Measurements from ENCODE around the gene FHIT.

FHIT gene

GRCh38 chr3:61015859-61016258 is 235.4 kb downstream of the FHIT start:
- POLR2A ChIA-PET (ENCODE audit: low non-redundant PET) = no interaction called here
- no peak for DNase-seq (ENCODE audit: low spot score)
- H3K27ac ChIP-seq = no peak overlapping the region
- CTCF ChIA-PET = no interaction called here
- TF ChIP-seq CTCF (conservative IDR thresholded peaks at IDR 0.05; ENCODE audit: low read depth) = no peak

DNA sequence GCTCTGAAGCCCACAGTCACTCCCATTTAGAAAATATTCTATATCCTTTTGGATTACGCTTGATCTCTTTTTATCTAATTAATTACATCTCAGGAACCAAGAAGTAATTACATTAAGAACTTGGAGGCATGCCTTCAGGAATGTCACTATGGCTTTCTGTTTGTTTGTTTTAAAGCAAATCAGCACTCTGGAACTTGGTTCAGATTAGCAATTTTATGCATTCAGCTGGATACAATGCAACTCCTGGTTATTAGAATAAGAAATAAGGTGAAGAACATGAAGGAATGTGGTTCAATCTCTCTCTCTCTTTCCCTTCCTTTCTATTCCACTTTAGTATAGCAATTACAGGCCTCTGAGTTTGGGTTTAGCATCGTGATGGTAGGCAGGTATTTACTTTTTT is 235.8 kb downstream of the FHIT start:
- no peak for TF ChIP-seq CTCF (conservative IDR thresholded peaks at IDR 0.05; ENCODE audit: low read depth)
- POLR2A ChIA-PET (ENCODE audit: low non-redundant PET) = no interaction called here
- no peak overlapping the region for H3K27ac ChIP-seq
- CTCF ChIA-PET = no interaction called here
- DNase-seq (ENCODE audit: low spot score) = no peak

DNA sequence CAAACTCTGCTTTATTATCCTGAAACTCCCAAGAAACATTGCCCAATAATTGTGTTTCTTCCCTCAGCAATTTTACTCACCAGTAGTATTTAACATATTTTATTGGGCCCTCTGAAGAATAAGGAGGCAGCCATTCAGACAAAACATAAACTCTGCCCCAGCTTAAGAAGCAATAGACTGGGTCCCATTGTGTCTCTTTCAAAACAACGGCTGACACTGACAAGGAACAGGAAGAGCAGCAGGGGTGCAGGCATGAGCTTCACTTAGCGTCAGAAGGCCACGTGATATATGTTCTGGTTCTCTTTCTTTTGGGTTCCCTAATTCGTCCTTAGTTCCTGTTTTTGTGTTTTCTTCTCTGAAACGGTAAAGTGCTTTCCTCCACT is 242.3 kb downstream of the FHIT start:
- no peak for DNase-seq (ENCODE audit: low spot score)
- TF ChIP-seq CTCF (conservative IDR thresholded peaks at IDR 0.05; ENCODE audit: low read depth) = no peak
- CTCF ChIA-PET = no interaction called here

GRCh38 chr3:61008153-61008997 is 242.9 kb downstream of the FHIT start:
- no peak for TF ChIP-seq CTCF (conservative IDR thresholded peaks at IDR 0.05; ENCODE audit: low read depth)
- no peak overlapping the region for H3K27ac ChIP-seq
- DNase-seq (ENCODE audit: low spot score) = no peak
- ChIA-PET CTCF (no interaction called here), POLR2A (ENCODE audit: low non-redundant PET) (no interaction called here)

More for the DNA sequence above, 242.3 kb downstream of the FHIT start:
- POLR2A ChIA-PET (ENCODE audit: low non-redundant PET) = no interaction called here
- no peak overlapping the region for H3K27ac ChIP-seq

DNA sequence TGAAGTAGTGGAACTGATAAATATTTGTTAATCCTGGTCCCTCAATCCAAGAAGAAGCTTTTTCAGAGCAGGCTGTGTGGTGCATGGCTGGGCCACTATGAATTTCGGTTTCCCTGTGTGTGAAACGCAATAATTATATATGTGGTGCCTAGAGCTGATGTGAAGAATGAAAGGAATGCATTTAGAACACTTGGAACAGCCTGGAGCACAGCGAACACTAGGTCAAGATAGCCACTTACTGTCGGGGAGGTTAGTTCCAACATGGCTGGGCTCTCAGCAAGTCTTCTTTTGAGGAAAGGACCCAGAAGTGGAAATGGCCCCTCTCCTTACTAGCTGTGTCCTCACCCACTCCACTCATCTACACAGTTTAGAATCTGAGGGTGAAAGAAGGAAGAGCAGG is 245.7 kb downstream of the FHIT start:
- CTCF ChIA-PET = interaction anchor here (0.6 kb wide), 1 partner anchor 19 kb away, joined by 3 read pairs; no protein-coding TSS in a partner anchor
- POLR2A ChIA-PET (ENCODE audit: low non-redundant PET) = no interaction called here
- DNase-seq (ENCODE audit: low spot score) = no peak

DNA sequence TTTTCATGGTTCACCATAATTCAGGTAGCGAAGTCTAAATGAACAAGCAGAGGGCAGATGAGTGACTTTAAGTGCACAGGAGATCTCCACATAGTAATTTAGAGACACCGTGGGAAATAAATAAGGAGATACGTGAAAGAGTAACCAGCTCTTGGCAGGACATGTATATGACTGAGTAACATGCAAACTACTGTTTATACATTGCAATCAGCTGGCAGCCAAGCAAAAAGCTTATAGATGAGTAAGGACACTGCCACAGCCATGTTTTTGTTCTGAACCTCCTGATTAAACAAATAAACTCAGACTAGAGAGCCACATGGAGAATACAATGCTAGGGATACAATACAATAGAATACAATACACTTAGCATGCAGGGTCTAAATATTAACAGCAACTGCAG is 252.4 kb downstream of the FHIT start:
- POLR2A ChIA-PET (ENCODE audit: low non-redundant PET) = no interaction called here
- CTCF ChIA-PET = no interaction called here
- DNase-seq (ENCODE audit: low spot score) = no peak

More for the DNA sequence above, 245.7 kb downstream of the FHIT start:
- H3K27ac ChIP-seq = no peak overlapping the region
- no peak for TF ChIP-seq CTCF (conservative IDR thresholded peaks at IDR 0.05; ENCODE audit: low read depth)

More for the DNA sequence above, 252.4 kb downstream of the FHIT start:
- TF ChIP-seq CTCF (conservative IDR thresholded peaks at IDR 0.05; ENCODE audit: low read depth) = no peak
- H3K27ac ChIP-seq = no peak overlapping the region
